ACHN (cell line): Measurements from ENCODE around the gene PNMA6E.

Experiments used
- DNase-seq: peaks from one replicate; pipeline ENCODE4 v3.0.0-alpha.2; 2015
- in situ Hi-C: cut with HindIII; loops from 2 replicates; pipeline ENCODE4 v1.10.0; 2017; ENCODE audit warnings: low sequenced_read_pairs, low pct_ligation_motif_present, low pct_unique_long_range_greater_than_20kb

The PNMA6E gene

GRCh38 chrX:153372949-153373348, 28.2 kb downstream of the PNMA6E start:
- DNase-seq: no peak
- in situ Hi-C loops: no loop called here

DNA sequence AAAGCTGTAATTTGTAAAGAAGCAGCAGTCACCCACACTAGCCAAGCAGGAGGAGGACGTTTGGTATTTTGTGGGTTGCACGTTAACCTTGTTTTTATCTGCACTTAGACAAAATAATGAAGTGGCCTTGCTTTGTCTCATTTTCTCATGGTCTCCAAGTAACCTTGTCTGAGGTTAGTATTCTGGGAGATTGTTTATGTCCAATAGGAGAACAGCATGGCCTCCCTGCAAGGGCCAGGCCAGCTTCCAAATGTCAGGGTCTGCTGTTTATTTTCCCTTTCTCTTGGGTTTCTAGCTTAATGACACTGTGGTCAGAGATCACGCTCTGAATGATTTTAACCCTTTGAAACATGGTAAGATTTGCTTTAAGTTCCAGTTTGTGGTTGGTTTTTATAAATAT, 29.9 kb downstream of the PNMA6E start:
- in situ Hi-C loops: no loop called here

DNA sequence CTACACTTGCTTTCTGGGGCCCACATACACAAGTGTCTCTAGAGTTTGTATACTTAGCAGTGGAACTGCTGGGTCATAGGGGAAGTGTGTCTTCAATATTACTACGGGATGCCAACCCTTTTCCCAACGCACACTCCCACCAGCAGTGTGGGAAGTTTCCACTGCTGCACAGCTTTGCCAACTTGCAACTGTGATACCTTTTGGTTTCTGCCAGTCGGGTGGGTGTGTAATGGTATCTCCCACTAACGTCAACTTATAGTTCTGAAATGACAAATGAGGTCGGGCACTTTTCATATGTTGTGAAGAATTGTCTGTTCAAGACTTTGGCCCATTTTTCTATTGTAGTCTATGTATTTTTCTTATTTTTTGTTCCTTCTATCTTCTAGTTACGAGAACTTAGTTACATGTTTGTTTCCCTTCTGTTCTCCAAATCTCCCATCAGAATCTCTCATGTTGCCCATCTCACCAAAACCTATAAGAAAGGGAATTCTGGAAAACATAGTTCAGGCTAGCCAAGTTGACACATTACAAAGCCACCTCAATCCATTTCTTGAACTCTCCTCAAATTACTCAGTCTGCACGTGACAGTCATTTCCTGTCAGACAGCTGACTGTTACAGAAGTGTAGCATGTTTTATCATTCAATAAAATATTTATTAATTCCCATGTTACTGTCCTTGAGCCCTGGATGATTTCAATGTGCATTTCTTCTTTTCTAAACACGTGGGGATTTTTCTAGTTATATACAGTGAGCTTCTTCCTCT, 30.7 kb downstream of the PNMA6E start:
- in situ Hi-C loops: no loop called here

More for the DNA sequence above, 29.9 kb downstream of the PNMA6E start:
- no peak for DNase-seq

DNA sequence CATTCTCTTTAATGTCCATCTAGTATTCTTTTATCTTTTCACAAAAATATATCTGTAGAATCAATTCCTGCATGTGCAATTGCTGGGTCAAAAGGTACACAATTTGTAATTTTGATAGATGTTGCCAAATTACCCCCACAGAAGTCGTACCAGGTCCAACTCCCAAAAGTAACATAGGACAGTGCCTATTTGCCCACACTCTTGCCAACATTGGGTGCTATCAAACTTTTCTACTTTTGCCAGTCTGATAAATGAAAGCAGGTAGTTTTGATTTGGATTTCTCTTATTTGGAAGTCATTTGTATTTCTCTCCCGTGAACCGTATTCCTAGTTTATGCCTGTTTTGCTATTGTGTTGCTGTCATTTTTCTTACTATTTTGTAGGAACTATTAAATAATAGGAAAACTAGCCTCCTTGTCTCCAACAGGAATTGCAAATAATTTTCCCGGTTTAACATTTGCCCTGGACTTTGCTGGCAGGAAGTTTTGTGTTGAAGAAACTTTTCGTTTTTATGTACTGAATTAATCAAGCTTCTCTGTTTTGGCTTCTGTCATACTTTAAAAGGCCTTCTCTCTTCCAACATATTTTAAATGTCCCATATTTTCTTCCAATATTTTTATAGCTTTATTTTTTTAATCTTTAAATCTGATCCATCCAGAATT, 34.1 kb downstream of the PNMA6E start:
- DNase-seq: no peak
- in situ Hi-C loops: no loop called here

More for the DNA sequence above, 30.7 kb downstream of the PNMA6E start:
- DNase-seq: no peak

DNA sequence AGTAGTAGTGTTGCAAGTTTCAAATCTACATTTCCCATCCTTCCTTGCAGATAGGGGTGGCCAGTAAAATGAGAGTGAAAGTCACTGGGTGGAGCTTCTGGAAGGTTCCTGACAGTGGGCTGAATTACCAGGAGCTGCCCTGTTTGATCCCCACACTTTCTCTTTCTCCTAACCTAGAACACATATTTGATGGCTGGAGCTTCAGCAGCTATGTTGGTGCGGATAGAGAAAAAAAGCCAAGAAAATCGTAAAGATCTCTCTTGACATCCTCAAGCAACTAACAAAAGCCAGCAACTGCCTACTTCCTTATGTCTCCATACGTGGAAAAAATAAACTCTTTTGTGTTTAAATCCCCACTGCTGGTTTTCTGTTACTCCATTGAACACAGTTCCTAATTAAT, 35.0 kb downstream of the PNMA6E start:
- DNase-seq: no peak
- in situ Hi-C loops: no loop called here

DNA sequence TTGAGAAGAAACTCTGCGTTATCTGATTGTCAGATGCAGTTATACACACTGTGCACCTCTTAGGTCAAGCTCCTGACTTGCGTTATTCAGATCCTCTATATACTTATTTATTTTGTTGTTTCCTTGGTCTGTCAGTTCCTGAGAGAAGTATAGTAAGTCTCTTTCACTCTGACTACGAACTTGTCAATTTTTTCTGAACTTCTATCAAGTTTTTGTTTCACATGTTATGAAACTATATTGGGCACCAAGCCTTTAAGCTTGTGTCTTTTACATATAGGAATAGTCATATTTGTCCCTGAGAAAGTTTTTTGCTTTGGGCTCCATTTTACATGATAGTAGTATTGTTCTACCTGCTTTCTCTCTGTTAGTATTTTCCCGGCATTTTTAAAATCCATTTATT, 35.5 kb downstream of the PNMA6E start:
- no peak for DNase-seq
- in situ Hi-C loops: no loop called here

- in situ Hi-C loops: no loop called here
- no peak for DNase-seq
These were observed 39.3 kb downstream of the PNMA6E start for GRCh38 chrX:153361781-153362397.

- no peak for DNase-seq
- in situ Hi-C loops: no loop called here
These were observed 43.3 kb downstream of the PNMA6E start for GRCh38 chrX:153357877-153358276.

- in situ Hi-C loops: no loop called here
- DNase-seq: no peak
These were observed 47.7 kb downstream of the PNMA6E start for GRCh38 chrX:153353416-153353815.

- in situ Hi-C loops: no loop called here
- DNase-seq: no peak
These were observed 48.3 kb downstream of the PNMA6E start for GRCh38 chrX:153352858-153353257.

- in situ Hi-C loops: no loop called here
These were observed 49.2 kb downstream of the PNMA6E start for GRCh38 chrX:153351981-153352380.

GRCh38 chrX:153349952-153350351, 51.2 kb downstream of the PNMA6E start:
- DNase-seq: no peak
- in situ Hi-C loops: no loop called here

More at GRCh38 chrX:153351981-153352380, 49.2 kb downstream of the PNMA6E start:
- DNase-seq: no peak

DNA sequence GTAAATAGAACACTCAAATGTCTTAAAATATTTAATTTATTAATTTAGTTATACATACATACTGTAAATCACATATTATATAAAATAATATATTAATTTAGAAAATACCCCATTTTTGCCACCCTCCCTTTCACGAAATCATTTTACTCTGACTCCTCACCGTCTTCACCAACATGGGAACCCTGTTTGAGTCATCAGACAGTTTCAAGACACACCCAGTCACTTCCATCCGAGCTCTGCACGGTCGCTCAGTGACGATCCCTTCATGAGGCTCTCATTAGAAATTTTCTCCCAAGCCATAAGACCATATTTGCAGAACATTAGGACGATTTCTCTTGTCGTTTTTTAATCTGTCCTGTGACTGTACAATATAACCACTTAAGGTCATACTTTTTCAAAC, 52.7 kb downstream of the PNMA6E start:
- in situ Hi-C loops: no loop called here
- no peak for DNase-seq

DNA sequence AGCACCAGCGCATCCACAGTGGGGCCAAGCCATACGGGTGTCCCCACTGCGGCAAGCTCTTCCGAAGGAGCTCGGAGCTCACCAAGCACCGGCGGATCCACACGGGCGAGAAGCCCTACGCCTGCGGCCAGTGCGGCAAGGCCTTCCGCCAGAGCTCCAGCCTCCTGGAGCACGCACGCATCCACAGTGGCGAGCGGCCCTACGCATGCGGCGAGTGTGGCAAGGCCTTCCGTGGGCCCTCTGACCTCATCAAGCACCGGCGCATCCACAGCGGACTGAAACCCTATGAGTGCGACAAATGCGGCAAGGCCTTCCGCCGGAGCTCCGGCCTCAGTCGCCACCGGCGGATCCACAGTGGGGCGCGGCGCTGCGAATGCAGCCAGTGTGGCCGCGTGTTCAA, 53.6 kb downstream of the PNMA6E start:
- no peak for DNase-seq
- in situ Hi-C loops: no loop called here
